Stimulated activated naive CD4-positive, alpha-beta T cell (primary cell): ENCODE measurements around the gene DHX8.

Experiments
- DNase-seq, 6 experiments: peaks; one replicate each; lab custom pipeline; 2025; lab: John Stamatoyannopoulos, UW

Gene DHX8

DNA sequence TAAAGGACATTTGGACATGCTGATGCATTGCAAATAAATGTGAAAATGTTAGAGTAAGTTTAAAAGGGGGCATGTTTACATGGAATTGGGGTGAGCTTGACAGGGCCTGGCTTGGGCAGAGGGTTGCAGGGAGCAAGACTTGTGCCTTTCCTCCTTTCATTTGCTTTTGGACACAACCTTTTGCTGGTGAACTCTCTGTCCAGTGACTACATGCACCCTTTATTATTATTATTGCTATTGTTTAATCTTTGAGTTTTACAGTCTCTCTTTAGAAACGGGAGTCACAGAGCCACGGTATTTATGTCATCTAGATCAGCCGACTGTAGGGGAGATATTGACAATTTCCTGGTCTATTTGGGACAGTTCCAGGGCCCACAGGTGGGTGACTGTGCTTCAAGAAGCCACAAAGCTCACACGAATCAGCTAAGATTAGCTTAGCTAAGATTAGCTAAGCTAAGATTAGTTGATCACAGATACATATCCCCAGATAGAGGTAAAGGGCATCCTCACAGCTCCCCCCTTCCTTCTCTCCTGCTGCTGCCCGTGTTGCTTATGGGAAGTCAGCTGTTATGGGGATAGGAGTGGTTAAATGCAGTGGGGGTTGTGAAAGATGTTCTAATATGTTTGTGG, 91.2 kb downstream of the DHX8 start:
- DNase-seq, result no peak
